CD14-positive monocyte (primary cell): ENCODE measurements around the gene OCEL1. TPM values are rescaled to one million over a fixed set of nuclear protein-coding genes. Genes with fewer than 3 reads are reported as not detected.

Experiments
- DNase-seq, 3 donors: peaks; one replicate each; pipeline ENCODE4 v3.0.0-alpha.2; 2011 to 2022
- H2AFZ ChIP-seq: 2 replicates; pipeline ENCODE4 v1.6.0; 2012; ENCODE audit warnings: mild to moderate bottlenecking, low read depth, low read length, inconsistent platforms; ENCODE audit not compliant: insufficient read depth, poor library complexity, severe bottlenecking
- H3K27ac ChIP-seq, 2 donors: 1 replicate in 1 of 2; 2 replicates in 1 of 2; pipeline ENCODE4 v1.5.1; 2012 to 2013; ENCODE audit warnings: low read length in 2 of 2, control low read depth in 1 of 2, inconsistent platforms in 1 of 2, low read depth in 1 of 2, mild to moderate bottlenecking in 1 of 2
- H3K27me3 ChIP-seq, 2 donors: one replicate each; pipeline versions ENCODE4 v1.6.0 to v1.6.1; 2011 to 2013; ENCODE audit warnings: low read length in 2 of 2; ENCODE audit not compliant: control insufficient read depth in 2 of 2, insufficient read depth in 2 of 2
- H3K36me3 ChIP-seq, 2 donors: replicated peaks in 1 of 2; 1 replicate in 1 of 2; 2 replicates in 1 of 2; pipeline versions ENCODE4 v1.5.1 to v1.6.1; 2012 to 2013; ENCODE audit warnings: low read length in 2 of 2, control low read depth in 1 of 2, inconsistent platforms in 1 of 2, mild to moderate bottlenecking in 1 of 2; ENCODE audit not compliant: insufficient read depth in 2 of 2, control insufficient read depth in 1 of 2
- H3K4me1 ChIP-seq, 2 donors: 1 replicate in 1 of 2; 2 replicates in 1 of 2; pipeline versions ENCODE4 v1.5.1 to v1.6.1; 2012 to 2013; ENCODE audit warnings: low read length in 2 of 2, control low read depth in 1 of 2, inconsistent platforms in 1 of 2, mild to moderate bottlenecking in 1 of 2, moderate library complexity in 1 of 2; ENCODE audit not compliant: insufficient read depth in 2 of 2, control insufficient read depth in 1 of 2
- H3K4me2 ChIP-seq: replicated peaks from 2 replicates; pipeline ENCODE3; 2012; ENCODE audit warnings: low read length, moderate library complexity, mild to moderate bottlenecking; ENCODE audit not compliant: poor library complexity, severe bottlenecking; ENCODE audit errors: extremely low read depth
- H3K4me3 ChIP-seq, 3 experiments: fragments of 200-600 bp in 1 of 3; sonication (generic) in 1 of 3; replicated peaks in 1 of 3; 1 replicate in 2 of 3; 2 replicates in 1 of 3; pipeline ENCODE4 v1.5.1; 2011 to 2013; ENCODE audit warnings: low read length in 3 of 3, mild to moderate bottlenecking in 3 of 3, control low read depth in 2 of 3, low read depth in 2 of 3, inconsistent platforms in 1 of 3, moderate library complexity in 1 of 3
- H3K79me2 ChIP-seq: 2 replicates; pipeline ENCODE4 v1.6.0; 2012; ENCODE audit warnings: mild to moderate bottlenecking, control low read depth, inconsistent platforms, low read length, moderate library complexity; ENCODE audit not compliant: insufficient read depth
- H3K9ac ChIP-seq: 2 replicates; pipeline ENCODE4 v1.6.0; 2017; ENCODE audit warnings: low read length, mild to moderate bottlenecking; ENCODE audit not compliant: insufficient read depth, poor library complexity, severe bottlenecking
- H3K9me3 ChIP-seq, 2 donors: replicated peaks in 1 of 2; 1 replicate in 1 of 2; 2 replicates in 1 of 2; pipeline versions ENCODE4 v1.5.1 to v1.6.1; 2012 to 2013; ENCODE audit warnings: low read length in 2 of 2, control low read depth in 1 of 2; ENCODE audit not compliant: control insufficient read depth in 1 of 2, insufficient read depth in 1 of 2
- H4K20me1 ChIP-seq: 2 replicates; pipeline ENCODE4 v1.6.0; 2012; ENCODE audit warnings: mild to moderate bottlenecking, low read length, control low read depth, moderate library complexity; ENCODE audit not compliant: insufficient read depth
- H3K27ac Mint-ChIP-seq, 7 donors: one replicate each; pipeline ENCODE4 v1.8.0; 2020; ENCODE audit warnings: mild to moderate bottlenecking in 7 of 7, mixed read lengths in 7 of 7, moderate library complexity in 6 of 7, inconsistent platforms in 2 of 7
- H3K27me3 Mint-ChIP-seq, 3 donors: one replicate each; pipeline ENCODE4 v1.8.0; 2021 to 2022; ENCODE audit warnings: low read depth in 3 of 3, mild to moderate bottlenecking in 3 of 3, mixed read lengths in 3 of 3, moderate library complexity in 3 of 3, inconsistent platforms in 1 of 3
- H3K36me3 Mint-ChIP-seq, 2 donors: one replicate each; pipeline ENCODE4 v1.8.0; 2020; ENCODE audit warnings: mixed read lengths in 2 of 2, inconsistent platforms in 1 of 2, mild to moderate bottlenecking in 1 of 2
- H3K4me1 Mint-ChIP-seq: one replicate; pipeline ENCODE4 v1.8.0; 2020; ENCODE audit warnings: mild to moderate bottlenecking, mixed read lengths
- H3K4me3 Mint-ChIP-seq, 2 donors: one replicate each; pipeline ENCODE4 v1.8.0; 2020; ENCODE audit warnings: mild to moderate bottlenecking in 2 of 2, mixed read lengths in 2 of 2, moderate library complexity in 1 of 2
- H3K9me3 Mint-ChIP-seq, 7 donors: one replicate each; pipeline ENCODE4 v1.8.0; 2020 to 2022; ENCODE audit warnings: mixed read lengths in 7 of 7, mild to moderate bottlenecking in 6 of 7, moderate library complexity in 6 of 7, inconsistent platforms in 2 of 7
- CTCF ChIP-seq: fragments of 200-600 bp; IDR thresholded peaks from one replicate; pipeline ENCODE4 v1.8.0; 2022; ENCODE audit warnings: antibody characterized with exemption, mild to moderate bottlenecking
- WGBS: methylation state at CpG from one replicate; pipeline ENCODE4 v1.1.5; 2013; ENCODE audit warnings: missing lambda C conversion rate; ENCODE audit not compliant: insufficient coverage; 5-methylcytosine and 5-hydroxymethylcytosine counted together
- intact Hi-C, 2 donors: fragments of 100-400 bp; cut with micrococcal nuclease; formaldehyde crosslinking; loops; one replicate each; pipeline versions ENCODE4 v1.15.0 to v1.15.1; 2023
- polyA plus RNA-seq, 3 donors: library from polyadenylated mRNA; depleted of rRNA in 1 of 3; unstranded in 2 of 3; stranded (reverse) in 1 of 3; fragments of 300-500 nt in 2 of 3; fragments of >200 nt in 1 of 3; fragmentation: Illumina TruSeq in 2 of 3; gene quantifications; 1 replicate in 2 of 3; 2 replicates in 1 of 3; pipeline ENCODE4 v1.2.3, GENCODE V29; 2012 to 2021

OCEL1 gene
- polyA plus RNA-seq, 3 donors, result 31.8 to 59.9 (median 57.6) TPM

- H4K20me1 ChIP-seq, result no peaks in the 10 kb centered on the region
- H3K4me1 ChIP-seq, result peaks cover 7% of the 10 kb centered on the region in 2 donors
- no peak overlapping the region for H3K4me2 ChIP-seq
- no peaks in the 10 kb centered on the region for H3K27me3 ChIP-seq
- Mint-ChIP-seq H3K27me3 (peaks cover 0 to 2% (median 0%) of the 10 kb centered on the region in 3 donors), H3K36me3 (peaks cover 52 to 70% of the 10 kb centered on the region in 2 donors), H3K9me3 (no peaks in the 10 kb centered on the region), H3K4me1 (peaks cover 6% of the 10 kb centered on the region), H3K27ac (peak overlapping the region in 1 of 7 donors; percentile 66), H3K4me3 (no peak overlapping the region)
- no peak for TF ChIP-seq CTCF
- H2AFZ ChIP-seq, result no peak overlapping the region
- 98% methylated on average over 9 of the region's 19 CpGs for WGBS
- H3K9me3 ChIP-seq, result no peaks in the 10 kb centered on the region
- DNase-seq, result no peak
- intact Hi-C loops, result no loop called here
- H3K36me3 ChIP-seq, result peaks cover 55 to 79% of the 10 kb centered on the region in 2 donors
- no peak overlapping the region for H3K9ac ChIP-seq
- no peak overlapping the region for H3K27ac ChIP-seq
- H3K79me2 ChIP-seq, result no peaks in the 10 kb centered on the region
- no peak overlapping the region for H3K4me3 ChIP-seq
Measured at GRCh38 chr19:17275441-17276175, 49.6 kb downstream of the OCEL1 start.

Other genes starting within 250 kb of the OCEL1 start
- gene CPAMD8, start 199.4 kb upstream of the OCEL1 start, polyA plus RNA-seq, result 10 to 100 TPM in 1 of 3 donors, 1 to 10 TPM in 2; 5.1 to 53.4 (median 5.4) TPM
- 1 to 10 TPM; 2.5 to 9.3 (median 4.4) TPM for gene HAUS8, start 150.8 kb upstream of the OCEL1 start, polyA plus RNA-seq
- gene MYO9B, start 150.4 kb upstream of the OCEL1 start, polyA plus RNA-seq, result 100 to 1,000 TPM in 1 of 3 donors, 1 to 10 TPM in 2; 5.9 to 366 (median 7.5) TPM
- 10 to 100 TPM; 26.5 to 39.8 (median 29.7) TPM for gene USE1, start 10.9 kb upstream of the OCEL1 start, polyA plus RNA-seq
- gene NR2F6, start 19.7 kb downstream of the OCEL1 start, polyA plus RNA-seq, result 1 to 10 TPM in 2 of 3 donors, under 1 TPM in 1; 0.87 to 5.1 (median 1.7) TPM
- not detected for gene USHBP1, start 38.5 kb downstream of the OCEL1 start, polyA plus RNA-seq
- gene BABAM1, start 41.2 kb downstream of the OCEL1 start, polyA plus RNA-seq, result 100 to 1,000 TPM in 1 of 3 donors, 10 to 100 TPM in 2; 76.9 to 106 (median 90.3) TPM
- gene ANKLE1, start 55.7 kb downstream of the OCEL1 start, polyA plus RNA-seq, result 1 to 10 TPM; 1.3 to 8.5 (median 2.2) TPM
- gene ABHD8, start 77.2 kb downstream of the OCEL1 start, polyA plus RNA-seq, result 10 to 100 TPM; 11.3 to 14.9 (median 12.5) TPM
- 100 to 1,000 TPM in 2 of 3 donors, 10 to 100 TPM in 1; 13.2 to 208 (median 155) TPM for gene MRPL34, start 79.6 kb downstream of the OCEL1 start, polyA plus RNA-seq
- gene DDA1, start 83.3 kb downstream of the OCEL1 start, polyA plus RNA-seq, result 10 to 100 TPM; 22.5 to 49.5 (median 23.8) TPM
- 10 to 100 TPM in 1 of 3 donors, under 1 TPM in 1, not detected in 1; 0.11 to 14.1 TPM for gene ANO8, start 108.6 kb downstream of the OCEL1 start, polyA plus RNA-seq
- 10 to 100 TPM in 1 of 3 donors, 1 to 10 TPM in 2; 1.0 to 22.0 (median 1.7) TPM for gene GTPBP3, start 111.3 kb downstream of the OCEL1 start, polyA plus RNA-seq
- gene PLVAP, start 151.1 kb downstream of the OCEL1 start, polyA plus RNA-seq, result under 1 TPM in 2 of 3 donors, not detected in 1; 0.08 to 0.81 TPM
- under 1 TPM in 1 of 3 donors, not detected in 2; 0.52 TPM for gene CCDC194, start 168.0 kb downstream of the OCEL1 start, polyA plus RNA-seq
- 100 to 1,000 TPM; 225 to 284 (median 272) TPM for gene BST2, start 179.4 kb downstream of the OCEL1 start, polyA plus RNA-seq
- 10 to 100 TPM; 43.2 to 47.8 (median 43.7) TPM for gene MVB12A, start 193.8 kb downstream of the OCEL1 start, polyA plus RNA-seq
- gene TMEM221, start 222.4 kb downstream of the OCEL1 start, polyA plus RNA-seq, result not detected
- not detected for gene NXNL1, start 234.7 kb downstream of the OCEL1 start, polyA plus RNA-seq
- gene SLC27A1, start 244.3 kb downstream of the OCEL1 start, polyA plus RNA-seq, result 10 to 100 TPM; 27.1 to 36.5 (median 27.6) TPM